GM12878 (cell line): ENCODE measurements around the gene ATG101. TPM values are rescaled to one million over a fixed set of nuclear protein-coding genes. Genes with fewer than 3 reads are reported as not detected.

ENCODE experiments used
- ATF3 ChIP-seq: IDR thresholded peaks from 2 replicates; pipeline ENCODE4 v1.6.1; 2011; ENCODE audit warnings: low read depth, mild to moderate bottlenecking, low read length, moderate library complexity, borderline replicate concordance; ENCODE audit errors: extremely low read depth
- CEBPZ ChIP-seq: fragments of 150-350 bp; IDR thresholded peaks from 2 replicates; pipeline ENCODE4 v1.6.1; 2016; ENCODE audit warnings: low read depth, low read length
- EGR1 ChIP-seq, 2 experiments: IDR thresholded peaks; 1 replicate in 1 of 2; 2 replicates in 1 of 2; pipeline ENCODE4 v1.6.1; 2011 to 2012; ENCODE audit warnings: low read depth in 2 of 2, low read length in 2 of 2, borderline replicate concordance in 1 of 2, mild to moderate bottlenecking in 1 of 2, moderate library complexity in 1 of 2
- ELK1 ChIP-seq: IDR thresholded peaks from 2 replicates; pipeline ENCODE4 v1.6.1; 2012; ENCODE audit warnings: low read depth, low read length, improper control_type of control experiment
- FOS ChIP-seq: IDR thresholded peaks from 3 replicates; pipeline ENCODE4 v1.6.1; 2011; ENCODE audit warnings: borderline replicate concordance; ENCODE audit not compliant: insufficient read length; ENCODE audit errors: extremely low read depth
- FOXM1 ChIP-seq: IDR thresholded peaks from 2 replicates; pipeline ENCODE4 v1.6.1; 2012; ENCODE audit warnings: low read depth, mild to moderate bottlenecking, inconsistent platforms, low read length, moderate library complexity
- IKZF1 ChIP-seq: fragments of 450-650 bp; conservative IDR thresholded peaks from 2 replicates; pipeline ENCODE4 v1.6.1; 2017; ENCODE audit warnings: antibody characterized with exemption, mild to moderate bottlenecking
- IKZF2 ChIP-seq, 2 experiments: fragments of 450-650 bp; IDR thresholded peaks; 2 replicates each; pipeline ENCODE4 v1.6.1; 2017; ENCODE audit warnings: mild to moderate bottlenecking in 2 of 2, moderate library complexity in 2 of 2
- JUND ChIP-seq: IDR thresholded peaks from 2 replicates; pipeline ENCODE4 v1.6.1; 2012; ENCODE audit warnings: low read depth, mild to moderate bottlenecking, low read length, improper control_type of control experiment, moderate library complexity
- MLLT1 ChIP-seq: fragments of 450-650 bp; IDR thresholded peaks from 2 replicates; pipeline ENCODE4 v1.6.1; 2016; ENCODE audit warnings: mild to moderate bottlenecking
- MYC ChIP-seq: IDR thresholded peaks from 2 replicates; pipeline ENCODE4 v1.6.1; 2011; ENCODE audit warnings: mild to moderate bottlenecking, low read length, moderate library complexity, inconsistent platforms; ENCODE audit not compliant: insufficient read depth, insufficient replicate concordance, insufficient read length, severe bottlenecking
- NKRF ChIP-seq: fragments of 450-650 bp; conservative IDR thresholded peaks from 2 replicates; pipeline ENCODE4 v1.6.1; 2017; ENCODE audit warnings: mild to moderate bottlenecking, moderate library complexity
- NR2C1 ChIP-seq: fragments of 450-650 bp; IDR thresholded peaks from 2 replicates; pipeline ENCODE4 v1.6.1; 2017; ENCODE audit warnings: antibody characterized with exemption, mild to moderate bottlenecking, moderate library complexity
- PAX8 ChIP-seq: fragments of 450-650 bp; IDR thresholded peaks from 2 replicates; pipeline ENCODE4 v1.6.1; 2017; ENCODE audit warnings: mild to moderate bottlenecking, moderate library complexity
- PBX3 ChIP-seq: IDR thresholded peaks from 2 replicates; pipeline ENCODE4 v1.6.1; 2011; ENCODE audit warnings: mild to moderate bottlenecking, low read depth, low read length, moderate library complexity; ENCODE audit not compliant: insufficient replicate concordance
- SMAD5 ChIP-seq: IDR thresholded peaks from 2 replicates; pipeline ENCODE4 v1.6.1; 2016; ENCODE audit warnings: antibody characterized with exemption, low read depth
- SREBF2 ChIP-seq: IDR thresholded peaks from 2 replicates; pipeline ENCODE4 v1.6.1; 2012; ENCODE audit warnings: mild to moderate bottlenecking, low read length
- ZNF384 ChIP-seq: IDR thresholded peaks from 2 replicates; pipeline ENCODE4 v1.6.1; 2012; ENCODE audit warnings: low read depth, mild to moderate bottlenecking, low read length, improper control_type of control experiment, borderline replicate concordance
- polyA plus RNA-seq, 11 experiments: library from polyadenylated mRNA; depleted of rRNA in 4 of 11; unstranded in 6 of 11; stranded (reverse) in 5 of 11; fragments of >200 nt; fragmentation: Nextera tagmentation in 4 of 11; fragmentation: Illumina TruSeq in 1 of 11; extraction: Ambion mirVana in 4 of 11; extraction: Trizol in 1 of 11; gene quantifications; 1 replicate in 1 of 11; 2 replicates in 10 of 11; pipeline versions ENCODE4 v1.2.1 to v1.2.3, GENCODE V29; 2011 to 2016; ENCODE audit warnings: inconsistent platforms in 2 of 11, missing spikeins in 2 of 11, low read depth in 1 of 11
- total RNA-seq, 4 experiments: library from RNA; depleted of rRNA in 3 of 4; stranded (reverse); fragments of >200 nt in 3 of 4; fragmentation: Illumina TruSeq in 1 of 4; extraction: Trizol in 1 of 4; gene quantifications; 2 replicates each; pipeline versions ENCODE4 v1.2.1 to v1.2.3, GENCODE V29; 2013 to 2021

ATG101 gene
- total and polyA plus RNA-seq, 10 of the 15 experiments (the other 5 are each of a cell fraction or from before 2014, with no cell fraction given) = 2.7 to 49.8 (median 35.3) TPM

GRCh38 chr12:52050758-52051541 lies 18.8 kb upstream of the ATG101 start, which contains the start of gene NR4A1 (continued):
- peak in 1 of 2 experiments; percentile 41; a peak in 1 of 3 replicates for TF ChIP-seq EGR1 (IDR thresholded peaks at IDR 0.05; ENCODE audit: borderline replicate concordance in 1 of 2, low read depth in 2 of 2, low read length in 2 of 2)
- no peak for TF ChIP-seq FOXM1
- 0 out of 2 replicates have a peak, but pooled peaks have one; percentile 15 for TF ChIP-seq NKRF
- TF ChIP-seq MLLT1 = no peak; the same call in none of the 2 replicates
- TF ChIP-seq ELK1 = peak; percentile 99
- TF ChIP-seq SMAD5 = no peak
- no peak for TF ChIP-seq NR2C1
- no peak for TF ChIP-seq PAX8
- no peak for TF ChIP-seq JUND
- TF ChIP-seq SREBF2 = no peak; the same call in 1 of the 2 replicates
- TF ChIP-seq IKZF2 (IDR thresholded peaks at IDR 0.05) = peak; percentile 87 to 88
- no peak for TF ChIP-seq ZNF384
- TF ChIP-seq MYC = no peak
- TF ChIP-seq PBX3 = peak; percentile 9
- no peak for TF ChIP-seq CEBPZ
- TF ChIP-seq IKZF1 = peak; percentile 97
- TF ChIP-seq ATF3 = no peak
- no peak for TF ChIP-seq FOS
